ENCODE data around the gene SRP19. TPM values are rescaled to one million over a fixed set of nuclear protein-coding genes. Genes with fewer than 3 reads are reported as not detected.

The SRP19 gene
- total and polyA plus RNA-seq, 2 experiments from 2014 or later, result 104 to 406 TPM

GRCh38 chr5:112849912-112850311 is 11.2 kb upstream of the SRP19 start:
- H3K27ac ChIP-seq (ENCODE audit: low read depth), result no peak overlapping the region
- no peak for ATAC-seq
- no peak for DNase-seq (ENCODE audit: low spot score)
- Mint-ChIP-seq H3K27me3 (ENCODE audit: insufficient read depth, low read depth, poor library complexity) (peaks cover 2% of the 10 kb centered on the region), H3K36me3 (ENCODE audit: low read depth) (no peaks in the 10 kb centered on the region), H3K4me1 (peaks cover 19% of the 10 kb centered on the region), H3K9me3 (no peaks in the 10 kb centered on the region), H3K4me3 (no peak overlapping the region), H3K27ac (no peak overlapping the region)
- peaks cover 18% of the 10 kb centered on the region for H3K4me1 ChIP-seq (ENCODE audit: insufficient read depth)
- H3K27me3 ChIP-seq (ENCODE audit: insufficient read depth), result no peaks in the 10 kb centered on the region
- no peaks in the 10 kb centered on the region for H3F3A ChIP-seq (replicated peaks; ENCODE audit: low read depth)
- H4K20me1 ChIP-seq (replicated peaks; ENCODE audit: insufficient read depth), result no peaks in the 10 kb centered on the region
- no peak overlapping the region for H3K4me3 ChIP-seq
- H2AFZ ChIP-seq, result no peak overlapping the region
- no peak overlapping the region for H3K4me2 ChIP-seq
- H3K9me2 ChIP-seq (ENCODE audit: insufficient read depth), result no peaks in the 10 kb centered on the region
- H3K79me2 ChIP-seq (replicated peaks; ENCODE audit: insufficient read depth), result no peaks in the 10 kb centered on the region
- no peaks in the 10 kb centered on the region for H3K36me3 ChIP-seq (ENCODE audit: insufficient read depth)
- TF ChIP-seq CREB1 (CRISPR knock-in tag; IDR thresholded peaks at IDR 0.05; ENCODE audit: low read depth) (no peak), EZH2phosphoT487 (IDR thresholded peaks at IDR 0.05; ENCODE audit: unreplicated experiment) (no peak), EZH2 (IDR thresholded peaks at IDR 0.05; ENCODE audit: low read depth, unreplicated experiment) (no peak), STAT1 (IDR thresholded peaks at IDR 0.05; ENCODE audit: unreplicated experiment) (no peak)

GRCh38 chr5:112854651-112855050 is 6.4 kb upstream of the SRP19 start:
- Mint-ChIP-seq H3K27me3 (ENCODE audit: insufficient read depth, low read depth, poor library complexity) (peaks cover 5% of the 10 kb centered on the region), H3K27ac (no peak overlapping the region), H3K36me3 (ENCODE audit: low read depth) (no peaks in the 10 kb centered on the region), H3K9me3 (no peaks in the 10 kb centered on the region), H3K4me3 (no peak overlapping the region), H3K4me1 (no peaks in the 10 kb centered on the region)
- no peaks in the 10 kb centered on the region for H3K36me3 ChIP-seq (ENCODE audit: insufficient read depth)
- 0 out of 4 replicates have a peak, but pooled peaks of 1 of the 2 experiments have one; percentile 11 for TF ChIP-seq CTCF (conservative IDR thresholded peaks at IDR 0.05; ENCODE audit: low read depth in 2 of 2)
- TF ChIP-seq ZNF331 (CRISPR knock-in tag; IDR thresholded peaks at IDR 0.05; ENCODE audit: low read depth), result no peak
- no peak overlapping the region for H2AFZ ChIP-seq
- no peaks in the 10 kb centered on the region for H3K79me2 ChIP-seq (replicated peaks; ENCODE audit: insufficient read depth)
- H4K20me1 ChIP-seq (replicated peaks; ENCODE audit: insufficient read depth), result no peaks in the 10 kb centered on the region
- H3F3A ChIP-seq (replicated peaks; ENCODE audit: low read depth), result no peaks in the 10 kb centered on the region
- no peak overlapping the region for H3K27ac ChIP-seq (ENCODE audit: low read depth)
- no peak overlapping the region for H3K4me2 ChIP-seq
- ATAC-seq (no peak), DNase-seq (ENCODE audit: low spot score) (no peak)
- no peak overlapping the region for H3K4me3 ChIP-seq
- no peaks in the 10 kb centered on the region for H3K9me2 ChIP-seq (ENCODE audit: insufficient read depth)
- H3K27me3 ChIP-seq (ENCODE audit: insufficient read depth), result no peaks in the 10 kb centered on the region
- H3K4me1 ChIP-seq (ENCODE audit: insufficient read depth), result no peaks in the 10 kb centered on the region

GRCh38 chr5:112857866-112858265 is 3.2 kb upstream of the SRP19 start:
- no peak for ATAC-seq
- H3K4me2 ChIP-seq, result no peak overlapping the region
- TF ChIP-seq CTCF (conservative IDR thresholded peaks at IDR 0.05; ENCODE audit: low read depth in 2 of 2), result no peak
- TF ChIP-seq REST (IDR thresholded peaks at IDR 0.05; ENCODE audit: unreplicated experiment), result no peak
- no peak for TF ChIP-seq STAT1 (IDR thresholded peaks at IDR 0.05; ENCODE audit: unreplicated experiment)
- no peak for TF ChIP-seq CREB1 (CRISPR knock-in tag; IDR thresholded peaks at IDR 0.05; ENCODE audit: low read depth)
- TF ChIP-seq EZH2 (IDR thresholded peaks at IDR 0.05; ENCODE audit: low read depth, unreplicated experiment), result no peak
- TF ChIP-seq POLR2AphosphoS5 (IDR thresholded peaks at IDR 0.05; ENCODE audit: low read depth), result no peak
- TF ChIP-seq ETS1 (IDR thresholded peaks at IDR 0.05), result no peak
- TF ChIP-seq NANOG (IDR thresholded peaks at IDR 0.05; ENCODE audit: borderline replicate concordance), result no peak
- no peak for TF ChIP-seq EZH2phosphoT487 (IDR thresholded peaks at IDR 0.05; ENCODE audit: unreplicated experiment)
- TF ChIP-seq ZNF331 (CRISPR knock-in tag; IDR thresholded peaks at IDR 0.05; ENCODE audit: low read depth), result no peak

More at GRCh38 chr5:112857866-112858265, 3.2 kb upstream of the SRP19 start:
- Mint-ChIP-seq H3K4me3 (no peak overlapping the region), H3K27me3 (ENCODE audit: insufficient read depth, low read depth, poor library complexity) (peaks cover 6% of the 10 kb centered on the region), H3K4me1 (peaks cover 13% of the 10 kb centered on the region), H3K27ac (no peak overlapping the region), H3K9me3 (peaks cover 5% of the 10 kb centered on the region; the same call in 2 of the 3 replicates), H3K36me3 (ENCODE audit: low read depth) (peaks cover 10% of the 10 kb centered on the region)
- Histone ChIP-seq H3F3A (replicated peaks; ENCODE audit: low read depth) (0 out of 2 replicates have a peak, but pooled peaks cover 2% of the 10 kb centered on the region), H3K4me3 (no peak overlapping the region), H2AFZ (no peak overlapping the region), H3K36me3 (ENCODE audit: insufficient read depth) (peaks cover 3% of the 10 kb centered on the region; the same call in 1 of the 2 replicates), H4K20me1 (replicated peaks; ENCODE audit: insufficient read depth) (no peaks in the 10 kb centered on the region), H3K27me3 (ENCODE audit: insufficient read depth) (no peaks in the 10 kb centered on the region), H3K27ac (ENCODE audit: low read depth) (no peak overlapping the region), H3K79me2 (replicated peaks; ENCODE audit: insufficient read depth) (peaks cover 17% of the 10 kb centered on the region), H3K9me2 (ENCODE audit: insufficient read depth) (no peaks in the 10 kb centered on the region), H3K4me1 (ENCODE audit: insufficient read depth) (peaks cover 6% of the 10 kb centered on the region; the same call in 1 of the 2 replicates)
- DNase-seq (ENCODE audit: low spot score), result no peak

Data from GM23338 (cell line).